Heart left ventricle (tissue), 13 donors: ENCODE results near the gene PRKG1.

ENCODE experiments used
- CTCF ChIP-seq, 12 donors: fragments of 200-600 bp; sonication (generic) in 4 of 12; IDR thresholded peaks; one replicate each; pipeline versions ENCODE4 v1.5.0 to v1.8.0; 2018 to 2022; ENCODE audit warnings: antibody characterized with exemption in 12 of 12, mild to moderate bottlenecking in 5 of 12
- POLR2A ChIP-seq, 2 donors: fragments of 450-650 bp; IDR thresholded peaks; one replicate each; pipeline ENCODE4 v1.6.1; 2017; ENCODE audit warnings: antibody characterized with exemption in 2 of 2, mild to moderate bottlenecking in 2 of 2, moderate library complexity in 2 of 2
- donor health status: ischemic (EF 13 %, LVEDD 7.1; RV severe dilation, severe dysfunction).
- donor health status: DM: no; HTN: yes; CAD: no.
- donor health status: DM: no; HTN: no; CAD: no.
- donor health status: ischemic (EF 25% LVEDD 6.9; RV normal size, moderate dysfunction).
- donor health status: ischemic (EF 25% LVEDD 5.7; RV mildly dilated, moderate dysfunction).
- donor health status: ischemic (EF 35%, LVEDD 5.7; RV mildly dilated, moderate dysfunction).
- donor health status: nonischemic (EF 11% LVEDD 7.7; RV severe dilation, severe dysfunction).
- donor health status: DM: yes; HTN: yes; CAD: no.
- donor health status: PGD.
- donor health status: ischemic (EF 29% LVEDD 5.4; RV normal size, mild dysfunction).
- donor health status: nonischemic (EF 23%, LVEDD 6.1; RV moderate dilation, normal function).

GRCh38 chr10:51524041-51524440 is 449.8 kb downstream of the PRKG1 start:
- no peak for TF ChIP-seq CTCF (IDR thresholded peaks at IDR 0.05)
- TF ChIP-seq POLR2A (IDR thresholded peaks at IDR 0.05): no peak
